NB4 (cell line): ENCODE results near the gene CD209.

ENCODE experiments used
- DNase-seq: peaks from one replicate; pipeline ENCODE4 v3.0.0; 2010; ENCODE audit warnings: low read depth
- H3K4me3 ChIP-seq: one replicate; pipeline ENCODE4 v1.5.1; 2011; ENCODE audit warnings: mild to moderate bottlenecking, low read depth, low read length, moderate library complexity
- MYC ChIP-seq: IDR thresholded peaks from 2 replicates; pipeline ENCODE4 v1.6.1; 2011; ENCODE audit warnings: low read depth, low read length
- POLR2A ChIP-seq: IDR thresholded peaks from 2 replicates; pipeline ENCODE4 v1.6.1; 2011; ENCODE audit warnings: mild to moderate bottlenecking; ENCODE audit not compliant: insufficient read length; ENCODE audit errors: extremely low read depth
- TF ChIP-seq, protein P1 (sequence below): IDR thresholded peaks from one replicate; pipeline ENCODE4 v1.5.1; 2012; ENCODE audit warnings: low read depth, low read length
- TF ChIP-seq, protein P2 (sequence below): IDR thresholded peaks from 2 replicates; pipeline ENCODE4 v1.6.1; 2011; ENCODE audit warnings: low read depth, low read length

Gene CD209

DNA sequence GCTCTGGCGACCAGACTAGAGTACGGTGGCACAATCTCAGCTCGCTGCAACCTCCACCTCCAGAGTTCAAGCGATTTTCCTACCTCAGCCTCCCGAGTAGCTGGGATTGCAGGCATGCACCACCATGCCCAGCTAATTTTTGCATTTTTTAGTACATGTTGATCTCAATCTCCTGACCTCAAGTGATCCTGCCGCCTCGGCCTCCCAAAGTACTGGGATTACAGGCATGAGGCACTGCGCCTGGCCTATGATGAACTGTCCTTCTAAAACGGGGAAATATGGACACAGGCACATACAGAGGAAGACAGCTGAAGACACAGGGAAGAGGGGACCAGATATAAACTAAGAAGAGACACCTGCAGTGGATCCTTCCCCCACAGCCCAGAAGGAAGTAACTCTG lies 28.4 kb upstream of the CD209 start:
- TF ChIP-seq POLR2A (no peak), MYC (no peak)
- TF ChIP-seq, protein P1, sequence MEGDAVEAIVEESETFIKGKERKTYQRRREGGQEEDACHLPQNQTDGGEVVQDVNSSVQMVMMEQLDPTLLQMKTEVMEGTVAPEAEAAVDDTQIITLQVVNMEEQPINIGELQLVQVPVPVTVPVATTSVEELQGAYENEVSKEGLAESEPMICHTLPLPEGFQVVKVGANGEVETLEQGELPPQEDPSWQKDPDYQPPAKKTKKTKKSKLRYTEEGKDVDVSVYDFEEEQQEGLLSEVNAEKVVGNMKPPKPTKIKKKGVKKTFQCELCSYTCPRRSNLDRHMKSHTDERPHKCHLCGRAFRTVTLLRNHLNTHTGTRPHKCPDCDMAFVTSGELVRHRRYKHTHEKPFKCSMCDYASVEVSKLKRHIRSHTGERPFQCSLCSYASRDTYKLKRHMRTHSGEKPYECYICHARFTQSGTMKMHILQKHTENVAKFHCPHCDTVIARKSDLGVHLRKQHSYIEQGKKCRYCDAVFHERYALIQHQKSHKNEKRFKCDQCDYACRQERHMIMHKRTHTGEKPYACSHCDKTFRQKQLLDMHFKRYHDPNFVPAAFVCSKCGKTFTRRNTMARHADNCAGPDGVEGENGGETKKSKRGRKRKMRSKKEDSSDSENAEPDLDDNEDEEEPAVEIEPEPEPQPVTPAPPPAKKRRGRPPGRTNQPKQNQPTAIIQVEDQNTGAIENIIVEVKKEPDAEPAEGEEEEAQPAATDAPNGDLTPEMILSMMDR, result no peak
- no peak for DNase-seq
- no peak overlapping the region for H3K4me3 ChIP-seq

DNA sequence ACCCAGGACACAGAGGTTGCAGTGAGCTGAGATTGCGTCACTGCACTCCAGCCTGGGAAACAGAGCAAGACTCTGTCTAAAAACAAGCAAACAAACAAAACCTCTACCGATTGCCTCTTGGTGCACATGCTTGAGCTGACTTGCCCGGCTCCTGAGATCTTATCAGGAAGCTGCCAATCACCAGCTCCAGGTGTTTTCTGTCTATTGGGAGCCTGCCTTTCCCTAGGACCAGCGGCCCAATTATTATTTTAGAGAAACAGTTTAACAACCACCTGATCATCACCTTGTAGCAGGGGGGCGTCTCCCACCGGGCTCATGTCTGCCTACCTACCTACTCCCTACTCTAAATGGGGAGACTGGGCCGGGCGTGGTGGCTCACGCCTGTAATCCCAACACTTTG lies 26.5 kb upstream of the CD209 start:
- no peak for DNase-seq
- TF ChIP-seq, protein P2, sequence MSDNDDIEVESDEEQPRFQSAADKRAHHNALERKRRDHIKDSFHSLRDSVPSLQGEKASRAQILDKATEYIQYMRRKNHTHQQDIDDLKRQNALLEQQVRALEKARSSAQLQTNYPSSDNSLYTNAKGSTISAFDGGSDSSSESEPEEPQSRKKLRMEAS, result no peak
- TF ChIP-seq, protein P1, result no peak
- no peak for TF ChIP-seq MYC
- TF ChIP-seq POLR2A, result no peak

DNA sequence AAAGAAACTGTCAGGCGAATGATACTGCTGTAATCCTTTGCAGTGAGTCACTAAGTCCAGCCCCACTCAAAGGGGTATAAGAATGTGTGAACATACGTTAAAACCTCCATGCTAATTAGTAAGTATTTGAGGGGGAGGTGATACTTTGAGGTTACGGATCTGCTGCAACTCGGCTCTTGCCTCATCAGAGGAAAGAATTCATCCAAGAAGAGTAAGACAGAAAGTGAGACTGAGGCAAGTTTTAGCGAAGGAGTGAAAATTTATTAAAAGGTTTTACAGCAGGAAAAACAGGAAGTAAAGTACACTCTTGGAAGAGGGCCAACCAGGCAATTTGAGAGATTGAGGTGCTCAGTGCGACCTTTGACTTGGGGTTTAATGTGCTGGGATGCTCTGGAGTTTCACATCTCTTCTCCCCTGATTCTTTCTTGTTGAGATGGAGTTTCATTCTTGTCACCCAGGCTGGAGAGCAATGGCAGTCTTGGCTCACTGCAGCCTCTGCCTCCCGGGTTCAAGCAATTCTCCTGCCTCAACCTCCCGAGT lies 25.5 kb upstream of the CD209 start:
- no peak overlapping the region for H3K4me3 ChIP-seq
- TF ChIP-seq, protein P2, result no peak
- no peak for TF ChIP-seq MYC
- TF ChIP-seq, protein P1, result no peak
- TF ChIP-seq POLR2A, result no peak
- peak; percentile 96 for DNase-seq

More for the DNA sequence above, 26.5 kb upstream of the CD209 start:
- H3K4me3 ChIP-seq, result no peak overlapping the region

DNA sequence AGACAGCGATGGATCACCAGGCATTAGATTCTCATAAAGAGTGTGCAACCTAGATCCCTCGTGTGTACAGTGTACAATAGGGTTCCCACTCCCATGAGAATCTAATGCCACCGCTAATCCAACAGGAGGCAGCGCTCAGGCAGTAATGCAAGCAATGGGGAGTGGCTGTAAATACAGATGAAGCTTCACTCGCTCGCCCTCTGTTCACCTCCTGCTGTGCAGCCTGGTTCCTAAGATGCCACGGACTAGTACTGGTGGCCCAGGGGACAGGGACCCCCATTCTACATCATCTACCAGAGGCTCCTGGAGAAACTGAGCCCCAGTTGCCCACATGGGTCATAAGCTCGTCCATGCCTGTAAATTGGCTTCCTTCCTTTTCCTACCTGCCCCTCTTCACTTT lies 23.7 kb upstream of the CD209 start:
- H3K4me3 ChIP-seq, result no peak overlapping the region
- TF ChIP-seq MYC (no peak), POLR2A (no peak)
- TF ChIP-seq, protein P1, result no peak
- TF ChIP-seq, protein P2, result no peak
- DNase-seq, result peak; percentile 17

- no peak for DNase-seq
- no peak for TF ChIP-seq MYC
Observed at GRCh38 chr19:7769171-7769570, 21.8 kb upstream of the CD209 start.

DNA sequence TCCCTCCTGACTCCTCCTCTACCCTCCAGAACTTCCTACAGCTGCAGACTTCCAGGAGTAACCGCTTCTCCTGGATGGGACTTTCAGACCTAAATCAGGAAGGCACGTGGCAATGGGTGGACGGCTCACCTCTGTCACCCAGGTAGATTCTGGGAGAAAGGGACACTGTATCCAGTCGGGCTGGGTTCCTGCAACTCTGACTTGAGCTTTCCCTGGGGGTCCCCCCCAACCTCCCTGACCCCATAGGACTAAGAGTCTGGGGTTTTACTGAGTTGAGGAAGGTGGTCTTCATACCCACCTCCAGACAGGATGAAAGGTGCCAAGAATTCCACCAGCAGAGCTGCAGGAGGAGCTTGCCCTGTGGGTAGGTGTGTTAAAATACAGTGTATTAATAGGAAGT lies 20.2 kb upstream of the CD209 start:
- H3K4me3 ChIP-seq, result no peak overlapping the region
- DNase-seq, result no peak
- TF ChIP-seq, protein P1, result no peak
- TF ChIP-seq POLR2A (no peak), MYC (no peak)
- TF ChIP-seq, protein P2, result no peak

More at GRCh38 chr19:7769171-7769570, 21.8 kb upstream of the CD209 start:
- no peak overlapping the region for H3K4me3 ChIP-seq
